HEK293 (cell line): ENCODE measurements around the gene BAZ2B.

ENCODE experiments used
- CTCF ChIA-PET: fragments of 350-600 bp; formaldehyde crosslinking; extraction: SDS; loops from one replicate; lab custom pipeline; 2021; ENCODE audit warnings: antibody characterized with exemption; lab: Yijun Ruan, JAX
- POLR2A ChIA-PET: fragments of 300-600 bp; formaldehyde crosslinking; extraction: SDS; loops from one replicate; lab custom pipeline; 2020; ENCODE audit warnings: antibody characterized with exemption, inconsistent platforms; lab: Yijun Ruan, JAX
- H3K27ac ChIP-seq: fragments of 200-500 bp; sonication (Bioruptor generic); 2 replicates; pipeline ENCODE4 v1.5.1; 2014; ENCODE audit warnings: low read depth, low read length, control low read depth, inconsistent platforms; ENCODE audit errors: extremely low read depth
- H3K36me3 ChIP-seq, 2 experiments: fragments of 200-500 bp in 1 of 2; sonication (Bioruptor generic) in 1 of 2; 1 replicate in 1 of 2; 2 replicates in 1 of 2; pipeline ENCODE4 v1.5.1; 2014 to 2017; ENCODE audit warnings: inconsistent platforms in 2 of 2, low read length in 2 of 2; ENCODE audit not compliant: control insufficient read depth in 2 of 2, insufficient read depth in 1 of 2
- H3K4me1 ChIP-seq: fragments of 200-500 bp; sonication (Bioruptor generic); 2 replicates; pipeline ENCODE4 v1.5.1; 2014; ENCODE audit warnings: mild to moderate bottlenecking, low read length, inconsistent platforms; ENCODE audit not compliant: control insufficient read depth, insufficient read depth
- H3K4me3 ChIP-seq: 2 replicates; pipeline ENCODE4 v1.5.1; 2011; ENCODE audit warnings: low read depth, mild to moderate bottlenecking, control low read depth, low read length, moderate library complexity
- H3K9me3 ChIP-seq: fragments of 200-500 bp; sonication (Bioruptor generic); 2 replicates; pipeline ENCODE4 v1.5.1; 2014; ENCODE audit warnings: low read depth, low read length, inconsistent platforms; ENCODE audit not compliant: control insufficient read depth, insufficient read depth
- HOXA7 ChIP-seq: sonication (generic); formaldehyde crosslinking; IDR thresholded peaks from 2 replicates; pipeline ENCODE4 v1.8.1; 2022; ENCODE audit warnings: missing genetic modification reagents, borderline replicate concordance
- KLF8 ChIP-seq: fragments of 450-650 bp; formaldehyde crosslinking; IDR thresholded peaks from 2 replicates; pipeline ENCODE4 v1.5.1; 2016; ENCODE audit warnings: missing biosample characterization, missing genetic modification characterization
- SALL2 ChIP-seq: fragments of 450-650 bp; formaldehyde crosslinking; IDR thresholded peaks from 2 replicates; pipeline ENCODE4 v1.5.0; 2017; ENCODE audit warnings: missing biosample characterization, mild to moderate bottlenecking, missing genetic modification characterization, borderline replicate concordance
- ZNF335 ChIP-seq: fragments of 450-650 bp; formaldehyde crosslinking; conservative IDR thresholded peaks from 2 replicates; pipeline ENCODE4 v1.5.1; 2016; ENCODE audit warnings: missing biosample characterization, missing genetic modification characterization
- ZNF558 ChIP-seq: fragments of 450-650 bp; formaldehyde crosslinking; IDR thresholded peaks from 2 replicates; pipeline ENCODE4 v1.5.1; 2016; ENCODE audit warnings: missing biosample characterization, missing genetic modification characterization
- ZNF560 ChIP-seq: fragments of 450-650 bp; formaldehyde crosslinking; IDR thresholded peaks from 2 replicates; pipeline ENCODE4 v1.5.1; 2017; ENCODE audit warnings: missing biosample characterization, missing genetic modification characterization, borderline replicate concordance
- ZNF658 ChIP-seq: fragments of 450-650 bp; formaldehyde crosslinking; IDR thresholded peaks from 2 replicates; pipeline ENCODE4; 2016; ENCODE audit warnings: missing biosample characterization, missing genetic modification characterization
- ZNF664 ChIP-seq: fragments of 450-650 bp; formaldehyde crosslinking; IDR thresholded peaks from 2 replicates; pipeline ENCODE4 v1.5.1; 2016; ENCODE audit warnings: missing biosample characterization, missing genetic modification characterization
- ZNF777 ChIP-seq: fragments of 450-650 bp; formaldehyde crosslinking; IDR thresholded peaks from 2 replicates; pipeline ENCODE4 v1.5.1; 2017; ENCODE audit warnings: missing biosample characterization, missing genetic modification characterization, borderline replicate concordance
- ZNF791 ChIP-seq: fragments of 450-650 bp; formaldehyde crosslinking; IDR thresholded peaks from 2 replicates; pipeline ENCODE4 v1.5.1; 2016; ENCODE audit warnings: missing biosample characterization, missing genetic modification characterization
- TF ChIP-seq, protein P1 (sequence below): fragments of 450-650 bp; formaldehyde crosslinking; IDR thresholded peaks from 2 replicates; pipeline ENCODE4 v1.5.1; 2016; ENCODE audit warnings: missing biosample characterization, missing genetic modification characterization
- TF ChIP-seq, protein P2 (sequence below): fragments of 450-650 bp; formaldehyde crosslinking; IDR thresholded peaks from 2 replicates; pipeline ENCODE4 v1.5.1; 2016; ENCODE audit warnings: missing biosample characterization, missing genetic modification characterization
- TF ChIP-seq, protein P3 (sequence below): fragments of 450-650 bp; formaldehyde crosslinking; IDR thresholded peaks from 2 replicates; pipeline ENCODE4 v1.5.0; 2017; ENCODE audit warnings: missing biosample characterization, missing genetic modification characterization, borderline replicate concordance
- TF ChIP-seq, protein P4 (sequence below): fragments of 450-650 bp; formaldehyde crosslinking; conservative IDR thresholded peaks from 2 replicates; pipeline ENCODE4 v1.5.1; 2016; ENCODE audit warnings: low read depth, missing biosample characterization, missing genetic modification characterization
- TF ChIP-seq, protein P5 (sequence below): fragments of 450-650 bp; formaldehyde crosslinking; IDR thresholded peaks from 2 replicates; pipeline ENCODE4 v1.5.1; 2016; ENCODE audit warnings: missing biosample characterization, missing genetic modification characterization
- TF ChIP-seq, protein P6 (sequence below): fragments of 450-650 bp; formaldehyde crosslinking; IDR thresholded peaks from 2 replicates; pipeline ENCODE4 v1.5.1; 2016; ENCODE audit warnings: missing biosample characterization, missing genetic modification characterization

BAZ2B gene

DNA sequence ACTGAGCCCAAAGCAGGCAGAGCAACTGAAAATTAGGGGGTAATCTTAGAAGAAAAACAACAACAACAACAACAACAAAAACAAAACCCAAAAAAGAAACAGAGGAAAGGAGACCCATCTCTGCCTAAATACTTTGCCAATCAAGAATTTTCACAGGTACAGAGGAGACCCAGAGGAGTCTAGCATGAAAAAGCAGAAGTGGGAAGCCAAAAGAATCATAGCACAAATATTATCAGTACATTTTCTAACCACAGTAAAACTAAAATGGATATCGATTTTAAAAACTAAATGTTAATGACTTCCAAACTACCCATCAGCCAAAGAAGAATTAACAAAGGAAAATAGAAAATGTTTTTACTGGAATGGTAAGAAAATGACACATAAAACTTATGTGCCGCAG lies 148.1 kb downstream of the BAZ2B start:
- TF ChIP-seq, protein P1, sequence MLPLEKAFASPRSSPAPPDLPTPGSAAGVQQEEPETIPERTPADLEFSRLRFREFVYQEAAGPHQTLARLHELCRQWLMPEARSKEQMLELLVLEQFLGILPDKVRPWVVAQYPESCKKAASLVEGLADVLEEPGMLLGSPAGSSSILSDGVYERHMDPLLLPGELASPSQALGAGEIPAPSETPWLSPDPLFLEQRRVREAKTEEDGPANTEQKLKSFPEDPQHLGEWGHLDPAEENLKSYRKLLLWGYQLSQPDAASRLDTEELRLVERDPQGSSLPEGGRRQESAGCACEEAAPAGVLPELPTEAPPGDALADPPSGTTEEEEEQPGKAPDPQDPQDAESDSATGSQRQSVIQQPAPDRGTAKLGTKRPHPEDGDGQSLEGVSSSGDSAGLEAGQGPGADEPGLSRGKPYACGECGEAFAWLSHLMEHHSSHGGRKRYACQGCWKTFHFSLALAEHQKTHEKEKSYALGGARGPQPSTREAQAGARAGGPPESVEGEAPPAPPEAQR (tag by site-specific recombination): no peak
- TF ChIP-seq ZNF560: no peak
- TF ChIP-seq, protein P2, sequence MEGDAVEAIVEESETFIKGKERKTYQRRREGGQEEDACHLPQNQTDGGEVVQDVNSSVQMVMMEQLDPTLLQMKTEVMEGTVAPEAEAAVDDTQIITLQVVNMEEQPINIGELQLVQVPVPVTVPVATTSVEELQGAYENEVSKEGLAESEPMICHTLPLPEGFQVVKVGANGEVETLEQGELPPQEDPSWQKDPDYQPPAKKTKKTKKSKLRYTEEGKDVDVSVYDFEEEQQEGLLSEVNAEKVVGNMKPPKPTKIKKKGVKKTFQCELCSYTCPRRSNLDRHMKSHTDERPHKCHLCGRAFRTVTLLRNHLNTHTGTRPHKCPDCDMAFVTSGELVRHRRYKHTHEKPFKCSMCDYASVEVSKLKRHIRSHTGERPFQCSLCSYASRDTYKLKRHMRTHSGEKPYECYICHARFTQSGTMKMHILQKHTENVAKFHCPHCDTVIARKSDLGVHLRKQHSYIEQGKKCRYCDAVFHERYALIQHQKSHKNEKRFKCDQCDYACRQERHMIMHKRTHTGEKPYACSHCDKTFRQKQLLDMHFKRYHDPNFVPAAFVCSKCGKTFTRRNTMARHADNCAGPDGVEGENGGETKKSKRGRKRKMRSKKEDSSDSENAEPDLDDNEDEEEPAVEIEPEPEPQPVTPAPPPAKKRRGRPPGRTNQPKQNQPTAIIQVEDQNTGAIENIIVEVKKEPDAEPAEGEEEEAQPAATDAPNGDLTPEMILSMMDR (tag by site-specific recombination): no peak
- TF ChIP-seq, protein P3, sequence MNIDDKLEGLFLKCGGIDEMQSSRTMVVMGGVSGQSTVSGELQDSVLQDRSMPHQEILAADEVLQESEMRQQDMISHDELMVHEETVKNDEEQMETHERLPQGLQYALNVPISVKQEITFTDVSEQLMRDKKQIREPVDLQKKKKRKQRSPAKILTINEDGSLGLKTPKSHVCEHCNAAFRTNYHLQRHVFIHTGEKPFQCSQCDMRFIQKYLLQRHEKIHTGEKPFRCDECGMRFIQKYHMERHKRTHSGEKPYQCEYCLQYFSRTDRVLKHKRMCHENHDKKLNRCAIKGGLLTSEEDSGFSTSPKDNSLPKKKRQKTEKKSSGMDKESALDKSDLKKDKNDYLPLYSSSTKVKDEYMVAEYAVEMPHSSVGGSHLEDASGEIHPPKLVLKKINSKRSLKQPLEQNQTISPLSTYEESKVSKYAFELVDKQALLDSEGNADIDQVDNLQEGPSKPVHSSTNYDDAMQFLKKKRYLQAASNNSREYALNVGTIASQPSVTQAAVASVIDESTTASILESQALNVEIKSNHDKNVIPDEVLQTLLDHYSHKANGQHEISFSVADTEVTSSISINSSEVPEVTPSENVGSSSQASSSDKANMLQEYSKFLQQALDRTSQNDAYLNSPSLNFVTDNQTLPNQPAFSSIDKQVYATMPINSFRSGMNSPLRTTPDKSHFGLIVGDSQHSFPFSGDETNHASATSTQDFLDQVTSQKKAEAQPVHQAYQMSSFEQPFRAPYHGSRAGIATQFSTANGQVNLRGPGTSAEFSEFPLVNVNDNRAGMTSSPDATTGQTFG (tag by site-specific recombination): no peak
- TF ChIP-seq ZNF658 (tag by site-specific recombination): no peak
- no peak for TF ChIP-seq ZNF791
- TF ChIP-seq SALL2 (tag by site-specific recombination): no peak
- TF ChIP-seq, all 188 proteins: peak for 0
- Histone ChIP-seq H3K27ac (no peak overlapping the region), H3K9me3 (no peaks in the 10 kb centered on the region), H3K36me3 (0 out of 3 replicates have a peak, but pooled peaks cover 0 to 4% of the 10 kb centered on the region in 2 experiments), H3K4me1 (no peaks in the 10 kb centered on the region), H3K4me3 (no peak overlapping the region)
- ChIA-PET POLR2A (no interaction called here), CTCF (no interaction called here)

DNA sequence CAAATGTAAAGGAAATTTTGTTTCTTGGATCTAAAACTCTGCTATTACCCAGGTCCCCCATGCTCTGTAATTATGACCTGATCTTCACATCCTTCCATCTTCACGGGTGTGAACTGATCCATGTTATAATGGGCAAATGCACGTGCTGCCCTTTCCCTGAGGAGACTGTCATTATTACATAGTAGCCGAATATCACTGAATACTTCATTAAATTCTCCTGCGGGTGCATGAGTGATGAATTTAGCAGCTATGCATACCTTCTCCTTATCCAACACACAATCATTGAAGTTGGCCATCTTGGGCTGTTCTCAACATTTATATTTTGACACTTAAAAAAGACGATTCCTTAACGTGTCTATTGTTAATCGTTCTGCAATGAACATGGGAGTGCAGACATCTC lies 153.4 kb downstream of the BAZ2B start:
- H3K27ac ChIP-seq: no peak overlapping the region
- no peaks in the 10 kb centered on the region for H3K36me3 ChIP-seq
- no peaks in the 10 kb centered on the region for H3K9me3 ChIP-seq
- no peaks in the 10 kb centered on the region for H3K4me1 ChIP-seq
- POLR2A ChIA-PET: no interaction called here
- CTCF ChIA-PET: no interaction called here
- no peak overlapping the region for H3K4me3 ChIP-seq
- no peak for TF ChIP-seq ZNF777
- TF ChIP-seq, protein P4, sequence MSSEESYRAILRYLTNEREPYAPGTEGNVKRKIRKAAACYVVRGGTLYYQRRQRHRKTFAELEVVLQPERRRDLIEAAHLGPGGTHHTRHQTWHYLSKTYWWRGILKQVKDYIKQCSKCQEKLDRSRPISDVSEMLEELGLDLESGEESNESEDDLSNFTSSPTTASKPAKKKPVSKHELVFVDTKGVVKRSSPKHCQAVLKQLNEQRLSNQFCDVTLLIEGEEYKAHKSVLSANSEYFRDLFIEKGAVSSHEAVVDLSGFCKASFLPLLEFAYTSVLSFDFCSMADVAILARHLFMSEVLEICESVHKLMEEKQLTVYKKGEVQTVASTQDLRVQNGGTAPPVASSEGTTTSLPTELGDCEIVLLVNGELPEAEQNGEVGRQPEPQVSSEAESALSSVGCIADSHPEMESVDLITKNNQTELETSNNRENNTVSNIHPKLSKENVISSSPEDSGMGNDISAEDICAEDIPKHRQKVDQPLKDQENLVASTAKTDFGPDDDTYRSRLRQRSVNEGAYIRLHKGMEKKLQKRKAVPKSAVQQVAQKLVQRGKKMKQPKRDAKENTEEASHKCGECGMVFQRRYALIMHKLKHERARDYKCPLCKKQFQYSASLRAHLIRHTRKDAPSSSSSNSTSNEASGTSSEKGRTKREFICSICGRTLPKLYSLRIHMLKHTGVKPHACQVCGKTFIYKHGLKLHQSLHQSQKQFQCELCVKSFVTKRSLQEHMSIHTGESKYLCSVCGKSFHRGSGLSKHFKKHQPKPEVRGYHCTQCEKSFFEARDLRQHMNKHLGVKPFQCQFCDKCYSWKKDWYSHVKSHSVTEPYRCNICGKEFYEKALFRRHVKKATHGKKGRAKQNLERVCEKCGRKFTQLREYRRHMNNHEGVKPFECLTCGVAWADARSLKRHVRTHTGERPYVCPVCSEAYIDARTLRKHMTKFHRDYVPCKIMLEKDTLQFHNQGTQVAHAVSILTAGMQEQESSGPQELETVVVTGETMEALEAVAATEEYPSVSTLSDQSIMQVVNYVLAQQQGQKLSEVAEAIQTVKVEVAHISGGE: no peak
- no peak for TF ChIP-seq ZNF664 (tag by site-specific recombination)
- TF ChIP-seq, protein P5, sequence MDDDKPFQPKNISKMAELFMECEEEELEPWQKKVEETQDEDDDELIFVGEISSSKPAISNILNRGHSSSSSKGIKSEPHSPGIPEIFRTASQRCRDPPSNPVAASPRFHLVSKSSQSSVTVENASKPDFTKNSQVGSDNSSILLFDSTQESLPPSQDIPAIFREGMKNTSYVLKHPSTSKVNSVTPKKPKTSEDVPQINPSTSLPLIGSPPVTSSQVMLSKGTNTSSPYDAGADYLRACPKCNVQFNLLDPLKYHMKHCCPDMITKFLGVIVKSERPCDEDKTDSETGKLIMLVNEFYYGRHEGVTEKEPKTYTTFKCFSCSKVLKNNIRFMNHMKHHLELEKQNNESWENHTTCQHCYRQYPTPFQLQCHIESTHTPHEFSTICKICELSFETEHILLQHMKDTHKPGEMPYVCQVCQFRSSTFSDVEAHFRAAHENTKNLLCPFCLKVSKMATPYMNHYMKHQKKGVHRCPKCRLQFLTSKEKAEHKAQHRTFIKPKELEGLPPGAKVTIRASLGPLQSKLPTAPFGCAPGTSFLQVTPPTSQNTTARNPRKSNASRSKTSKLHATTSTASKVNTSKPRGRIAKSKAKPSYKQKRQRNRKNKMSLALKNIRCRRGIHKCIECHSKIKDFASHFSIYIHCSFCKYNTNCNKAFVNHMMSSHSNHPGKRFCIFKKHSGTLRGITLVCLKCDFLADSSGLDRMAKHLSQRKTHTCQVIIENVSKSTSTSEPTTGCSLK (tag by site-specific recombination): no peak
- TF ChIP-seq, protein P3 (tag by site-specific recombination): no peak
- TF ChIP-seq ZNF335 (tag by site-specific recombination): no peak
- TF ChIP-seq, protein P6, sequence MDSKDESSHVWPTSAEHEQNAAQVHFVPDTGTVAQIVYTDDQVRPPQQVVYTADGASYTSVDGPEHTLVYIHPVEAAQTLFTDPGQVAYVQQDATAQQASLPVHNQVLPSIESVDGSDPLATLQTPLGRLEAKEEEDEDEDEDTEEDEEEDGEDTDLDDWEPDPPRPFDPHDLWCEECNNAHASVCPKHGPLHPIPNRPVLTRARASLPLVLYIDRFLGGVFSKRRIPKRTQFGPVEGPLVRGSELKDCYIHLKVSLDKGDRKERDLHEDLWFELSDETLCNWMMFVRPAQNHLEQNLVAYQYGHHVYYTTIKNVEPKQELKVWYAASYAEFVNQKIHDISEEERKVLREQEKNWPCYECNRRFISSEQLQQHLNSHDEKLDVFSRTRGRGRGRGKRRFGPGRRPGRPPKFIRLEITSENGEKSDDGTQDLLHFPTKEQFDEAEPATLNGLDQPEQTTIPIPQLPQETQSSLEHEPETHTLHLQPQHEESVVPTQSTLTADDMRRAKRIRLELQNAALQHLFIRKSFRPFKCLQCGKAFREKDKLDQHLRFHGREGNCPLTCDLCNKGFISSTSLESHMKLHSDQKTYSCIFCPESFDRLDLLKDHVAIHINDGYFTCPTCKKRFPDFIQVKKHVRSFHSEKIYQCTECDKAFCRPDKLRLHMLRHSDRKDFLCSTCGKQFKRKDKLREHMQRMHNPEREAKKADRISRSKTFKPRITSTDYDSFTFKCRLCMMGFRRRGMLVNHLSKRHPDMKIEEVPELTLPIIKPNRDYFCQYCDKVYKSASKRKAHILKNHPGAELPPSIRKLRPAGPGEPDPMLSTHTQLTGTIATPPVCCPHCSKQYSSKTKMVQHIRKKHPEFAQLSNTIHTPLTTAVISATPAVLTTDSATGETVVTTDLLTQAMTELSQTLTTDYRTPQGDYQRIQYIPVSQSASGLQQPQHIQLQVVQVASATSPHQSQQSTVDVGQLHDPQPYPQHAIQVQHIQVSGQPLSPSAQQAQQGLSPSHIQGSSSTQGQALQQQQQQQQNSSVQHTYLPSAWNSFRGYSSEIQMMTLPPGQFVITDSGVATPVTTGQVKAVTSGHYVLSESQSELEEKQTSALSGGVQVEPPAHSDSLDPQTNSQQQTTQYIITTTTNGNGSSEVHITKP (tag by site-specific recombination): no peak
- no peak for TF ChIP-seq KLF8 (tag by site-specific recombination)
- TF ChIP-seq ZNF558 (tag by site-specific recombination): no peak
- TF ChIP-seq HOXA7: no peak
